Ovary (tissue), 3 donors: ENCODE measurements around the gene C2CD4A.

ENCODE experiments used
- POLR2A ChIP-seq: fragments of 450-650 bp; IDR thresholded peaks from one replicate; pipeline ENCODE4 v1.6.1; 2017; ENCODE audit warnings: antibody characterized with exemption, mild to moderate bottlenecking, moderate library complexity
- TF ChIP-seq, protein P1 (sequence below), 3 donors: fragments of 450-650 bp in 2 of 3; fragments of 200-600 bp in 1 of 3; IDR thresholded peaks; one replicate each; pipeline versions ENCODE4 v1.5.1 to v1.8.0; 2016 to 2022; ENCODE audit warnings: antibody characterized with exemption in 3 of 3, mild to moderate bottlenecking in 1 of 3
- donor health status: DM: no; HTN: no; CAD: no.

DNA sequence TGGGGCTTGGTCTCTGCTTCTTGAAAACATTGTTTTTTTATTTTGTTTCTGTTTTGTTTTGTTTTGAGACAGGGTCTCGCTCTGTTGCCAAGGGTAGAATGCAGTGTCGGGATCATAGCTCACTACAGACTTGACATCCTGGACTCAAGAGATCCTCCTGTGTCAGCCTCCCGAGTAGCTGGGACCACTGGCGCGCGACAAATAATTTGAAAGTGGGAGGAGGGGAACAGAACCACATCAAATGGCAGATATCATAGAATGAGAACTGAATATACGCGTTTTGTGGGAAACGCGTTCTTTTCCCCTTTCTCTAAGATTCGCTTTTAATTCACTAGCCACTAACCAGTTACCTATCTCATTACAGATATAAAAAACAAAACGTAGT, 5.9 kb upstream of the C2CD4A start:
- TF ChIP-seq, protein P1, sequence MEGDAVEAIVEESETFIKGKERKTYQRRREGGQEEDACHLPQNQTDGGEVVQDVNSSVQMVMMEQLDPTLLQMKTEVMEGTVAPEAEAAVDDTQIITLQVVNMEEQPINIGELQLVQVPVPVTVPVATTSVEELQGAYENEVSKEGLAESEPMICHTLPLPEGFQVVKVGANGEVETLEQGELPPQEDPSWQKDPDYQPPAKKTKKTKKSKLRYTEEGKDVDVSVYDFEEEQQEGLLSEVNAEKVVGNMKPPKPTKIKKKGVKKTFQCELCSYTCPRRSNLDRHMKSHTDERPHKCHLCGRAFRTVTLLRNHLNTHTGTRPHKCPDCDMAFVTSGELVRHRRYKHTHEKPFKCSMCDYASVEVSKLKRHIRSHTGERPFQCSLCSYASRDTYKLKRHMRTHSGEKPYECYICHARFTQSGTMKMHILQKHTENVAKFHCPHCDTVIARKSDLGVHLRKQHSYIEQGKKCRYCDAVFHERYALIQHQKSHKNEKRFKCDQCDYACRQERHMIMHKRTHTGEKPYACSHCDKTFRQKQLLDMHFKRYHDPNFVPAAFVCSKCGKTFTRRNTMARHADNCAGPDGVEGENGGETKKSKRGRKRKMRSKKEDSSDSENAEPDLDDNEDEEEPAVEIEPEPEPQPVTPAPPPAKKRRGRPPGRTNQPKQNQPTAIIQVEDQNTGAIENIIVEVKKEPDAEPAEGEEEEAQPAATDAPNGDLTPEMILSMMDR (IDR thresholded peaks at IDR 0.05): no peak
- no peak for TF ChIP-seq POLR2A
